ENCODE data around the gene SAC3D1.
A peak's percentile ranks its signal among the peaks of the same experiment; 100 is the strongest.

DNA sequence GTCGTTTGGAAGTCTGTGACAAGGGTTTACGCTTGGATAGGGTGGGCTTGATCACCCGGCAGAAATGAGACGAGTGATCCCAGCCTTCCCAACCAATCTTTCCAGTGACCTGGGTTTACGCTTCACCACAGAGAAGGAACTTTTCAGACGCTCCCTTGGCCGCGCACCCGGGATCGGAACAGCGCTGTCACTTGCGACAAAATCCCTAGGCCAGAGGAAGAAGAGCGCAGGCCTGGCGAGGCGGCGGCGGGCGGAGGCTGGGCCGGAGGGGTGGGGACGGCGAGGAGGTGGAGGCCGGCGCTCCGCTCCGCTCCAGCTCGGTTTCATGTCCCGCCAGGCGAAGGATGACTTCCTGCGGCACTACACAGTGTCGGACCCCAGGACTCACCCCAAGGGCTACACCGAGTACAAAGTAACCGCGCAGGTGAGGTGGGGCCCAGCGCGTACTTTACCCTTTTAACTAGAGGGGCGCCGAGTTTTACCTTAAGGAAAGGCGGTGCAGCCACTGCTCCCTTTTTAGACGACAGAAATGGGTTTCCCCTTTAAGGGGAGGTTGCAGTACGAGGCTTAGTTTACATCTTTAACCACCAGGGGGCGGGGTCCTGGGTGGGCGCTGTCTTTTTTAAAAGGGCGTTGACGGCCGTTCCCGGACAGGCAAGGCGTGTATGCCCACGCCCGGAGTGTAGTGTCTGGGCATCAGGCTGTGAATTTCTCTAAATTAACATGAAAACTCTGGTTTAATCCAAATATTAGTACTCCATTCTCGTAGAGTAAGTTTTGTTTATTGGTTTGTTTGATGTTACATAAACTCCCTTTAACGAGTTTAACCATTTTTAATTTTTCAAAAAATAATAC lies 13.6 kb upstream of the SAC3D1 start, which contains the start of gene SNX15:
- TF ChIP-seq POLR2A (IDR thresholded peaks at IDR 0.05) = peak in 2 of 4 donors; percentile 5 to 74
- TF ChIP-seq, protein P1, sequence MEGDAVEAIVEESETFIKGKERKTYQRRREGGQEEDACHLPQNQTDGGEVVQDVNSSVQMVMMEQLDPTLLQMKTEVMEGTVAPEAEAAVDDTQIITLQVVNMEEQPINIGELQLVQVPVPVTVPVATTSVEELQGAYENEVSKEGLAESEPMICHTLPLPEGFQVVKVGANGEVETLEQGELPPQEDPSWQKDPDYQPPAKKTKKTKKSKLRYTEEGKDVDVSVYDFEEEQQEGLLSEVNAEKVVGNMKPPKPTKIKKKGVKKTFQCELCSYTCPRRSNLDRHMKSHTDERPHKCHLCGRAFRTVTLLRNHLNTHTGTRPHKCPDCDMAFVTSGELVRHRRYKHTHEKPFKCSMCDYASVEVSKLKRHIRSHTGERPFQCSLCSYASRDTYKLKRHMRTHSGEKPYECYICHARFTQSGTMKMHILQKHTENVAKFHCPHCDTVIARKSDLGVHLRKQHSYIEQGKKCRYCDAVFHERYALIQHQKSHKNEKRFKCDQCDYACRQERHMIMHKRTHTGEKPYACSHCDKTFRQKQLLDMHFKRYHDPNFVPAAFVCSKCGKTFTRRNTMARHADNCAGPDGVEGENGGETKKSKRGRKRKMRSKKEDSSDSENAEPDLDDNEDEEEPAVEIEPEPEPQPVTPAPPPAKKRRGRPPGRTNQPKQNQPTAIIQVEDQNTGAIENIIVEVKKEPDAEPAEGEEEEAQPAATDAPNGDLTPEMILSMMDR (IDR thresholded peaks at IDR 0.05) = peak in 5 of 7 experiments; percentile 63 to 93 (median 70)
